Measurements from ENCODE around the gene DHRSX. TPM values are rescaled to one million over a fixed set of nuclear protein-coding genes. Genes with fewer than 3 reads are reported as not detected.
"Not testable (repeated sequence)": the region's sequence is repeated elsewhere in the genome, so short reads cannot be mapped to it uniquely, and the experiment has no call there.

The DHRSX gene
- total RNA-seq, 1 experiment from 2014 or later, result 11.5 TPM

DNA sequence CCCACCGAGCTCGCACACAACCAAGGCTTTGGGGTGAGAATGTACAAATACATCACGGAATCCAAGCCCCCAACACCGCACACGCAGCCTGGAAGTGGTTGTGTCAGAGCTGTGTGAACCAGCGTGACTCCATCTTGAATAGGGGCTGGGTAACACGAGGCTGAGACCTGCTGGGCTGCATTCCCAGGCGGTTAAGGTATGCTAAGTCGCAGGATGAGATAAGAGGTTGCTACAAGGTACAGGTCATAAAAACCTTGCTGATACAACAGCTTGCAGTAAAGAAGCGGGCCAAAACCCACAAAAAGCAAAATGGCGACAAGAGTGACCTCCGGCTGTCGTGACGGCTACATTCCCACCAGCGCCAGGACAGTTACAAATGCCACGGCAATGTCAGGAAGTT lies 258.4 kb downstream of the DHRSX start:
- CTCF ChIA-PET, result no interaction called here
- H3K4me2 ChIP-seq (ENCODE audit: low read length), result no peak overlapping the region
- intact Hi-C loops (cut with micrococcal nuclease), result no loop called here
- no peak overlapping the region for H2AFZ ChIP-seq (ENCODE audit: low read length)
- no peak overlapping the region for H3K9ac ChIP-seq (ENCODE audit: low read length)
- ATAC-seq, result no peak
- H3K79me2 ChIP-seq (ENCODE audit: low read length), result no peaks in the 10 kb centered on the region
- BruUV-seq (replicated peaks), result no TSS peak
- H3K27me3 ChIP-seq (ENCODE audit: low read length), result no peaks in the 10 kb centered on the region
- DNase-seq, result no peak
- POLR2A ChIA-PET (ENCODE audit: unreplicated experiment), result no interaction called here
- H3K4me1 ChIP-seq (ENCODE audit: insufficient read depth, low read length), result no peaks in the 10 kb centered on the region
- no peak overlapping the region for H3K4me3 ChIP-seq (ENCODE audit: low read length)
- H3F3A ChIP-seq (ENCODE audit: low read length, unreplicated experiment), result no peaks in the 10 kb centered on the region
- TF ChIP-seq EZH2phosphoT487 (IDR thresholded peaks at IDR 0.05; ENCODE audit: borderline replicate concordance, low read length) (no peak), EZH2 (IDR thresholded peaks at IDR 0.05; ENCODE audit: low read length, unreplicated experiment) (no peak), CTCF (conservative IDR thresholded peaks at IDR 0.05; ENCODE audit: low read depth, low read length) (no peak)
- no peaks in the 10 kb centered on the region for H4K20me1 ChIP-seq (ENCODE audit: low read length)
- no peaks in the 10 kb centered on the region for H3K9me2 ChIP-seq (replicated peaks; ENCODE audit: low read length)
- H3K9me3 ChIP-seq (ENCODE audit: low read length), result no peaks in the 10 kb centered on the region
- H3K36me3 ChIP-seq (ENCODE audit: low read depth, low read length), result no peaks in the 10 kb centered on the region
- H3K27ac ChIP-seq (ENCODE audit: low read length), result no peak overlapping the region

GRCh38 chrX:2241496-2241895 lies 259.3 kb downstream of the DHRSX start:
- H3K4me1 ChIP-seq (ENCODE audit: insufficient read depth, low read length); H3K9me2 ChIP-seq (replicated peaks; ENCODE audit: low read length); intact Hi-C loops (cut with micrococcal nuclease); H3K9ac ChIP-seq (ENCODE audit: low read length); DNase-seq; H3K4me2 ChIP-seq (ENCODE audit: low read length); H3K27ac ChIP-seq (ENCODE audit: low read length); H3K27me3 ChIP-seq (ENCODE audit: low read length); H3K79me2 ChIP-seq (ENCODE audit: low read length); H2AFZ ChIP-seq (ENCODE audit: low read length); H3K4me3 ChIP-seq (ENCODE audit: low read length); ATAC-seq; H3F3A ChIP-seq (ENCODE audit: low read length, unreplicated experiment); H3K9me3 ChIP-seq (ENCODE audit: low read length); H4K20me1 ChIP-seq (ENCODE audit: low read length); H3K36me3 ChIP-seq (ENCODE audit: low read depth, low read length); BruUV-seq (replicated peaks); CTCF ChIA-PET; POLR2A ChIA-PET (ENCODE audit: unreplicated experiment): not testable (repeated sequence)

- CTCF ChIA-PET; H3K79me2 ChIP-seq (ENCODE audit: low read length); POLR2A ChIA-PET (ENCODE audit: unreplicated experiment); H3K4me3 ChIP-seq (ENCODE audit: low read length); H2AFZ ChIP-seq (ENCODE audit: low read length); DNase-seq; BruUV-seq (replicated peaks); H3K27me3 ChIP-seq (ENCODE audit: low read length); H3K36me3 ChIP-seq (ENCODE audit: low read depth, low read length); H4K20me1 ChIP-seq (ENCODE audit: low read length); H3K9me2 ChIP-seq (replicated peaks; ENCODE audit: low read length); H3K4me1 ChIP-seq (ENCODE audit: insufficient read depth, low read length); H3K9ac ChIP-seq (ENCODE audit: low read length); H3K27ac ChIP-seq (ENCODE audit: low read length); H3F3A ChIP-seq (ENCODE audit: low read length, unreplicated experiment); H3K4me2 ChIP-seq (ENCODE audit: low read length); intact Hi-C loops (cut with micrococcal nuclease); H3K9me3 ChIP-seq (ENCODE audit: low read length); ATAC-seq: not testable (repeated sequence)
These were observed 260.0 kb downstream of the DHRSX start for GRCh38 chrX:2240761-2241160.

GRCh38 chrX:2237976-2238375 lies 262.8 kb downstream of the DHRSX start:
- Histone ChIP-seq H3K9ac (ENCODE audit: low read length) (no peak overlapping the region), H4K20me1 (ENCODE audit: low read length) (no peaks in the 10 kb centered on the region), H3F3A (ENCODE audit: low read length, unreplicated experiment) (no peaks in the 10 kb centered on the region), H3K4me2 (ENCODE audit: low read length) (no peak overlapping the region), H3K4me3 (ENCODE audit: low read length) (no peak overlapping the region), H3K9me2 (replicated peaks; ENCODE audit: low read length) (no peaks in the 10 kb centered on the region), H3K36me3 (ENCODE audit: low read depth, low read length) (no peaks in the 10 kb centered on the region), H3K4me1 (ENCODE audit: insufficient read depth, low read length) (no peaks in the 10 kb centered on the region), H3K27me3 (ENCODE audit: low read length) (no peaks in the 10 kb centered on the region), H3K9me3 (ENCODE audit: low read length) (no peaks in the 10 kb centered on the region), H2AFZ (ENCODE audit: low read length) (no peak overlapping the region), H3K79me2 (ENCODE audit: low read length) (no peaks in the 10 kb centered on the region), H3K27ac (ENCODE audit: low read length) (no peak overlapping the region)
- CTCF ChIA-PET, result no interaction called here
- ATAC-seq (no peak), DNase-seq (no peak)
- TF ChIP-seq EZH2phosphoT487 (IDR thresholded peaks at IDR 0.05; ENCODE audit: borderline replicate concordance, low read length), result no peak
- no peak for TF ChIP-seq CTCF (conservative IDR thresholded peaks at IDR 0.05; ENCODE audit: low read depth, low read length)
- no peak for TF ChIP-seq EZH2 (IDR thresholded peaks at IDR 0.05; ENCODE audit: low read length, unreplicated experiment)
- BruUV-seq (replicated peaks), result no TSS peak
- intact Hi-C loops (cut with micrococcal nuclease), result no loop called here
- POLR2A ChIA-PET (ENCODE audit: unreplicated experiment), result no interaction called here

All from PC-3 (cell line).